D341Med (cell line): Measurements from ENCODE around the gene EEFSEC.
A peak's percentile ranks its signal among the peaks of the same experiment; 100 is the strongest.

Experiments
- DNase-seq: peaks from one replicate; pipeline ENCODE4 v3.0.0; 2012; ENCODE audit warnings: low spot score

EEFSEC gene

GRCh38 chr3:128394033-128394432, 240.8 kb downstream of the EEFSEC start:
- DNase-seq: no peak

GRCh38 chr3:128395046-128395445, 241.8 kb downstream of the EEFSEC start:
- DNase-seq: no peak

- no peak for DNase-seq
Observed at GRCh38 chr3:128395500-128396162, 242.3 kb downstream of the EEFSEC start.

GRCh38 chr3:128397484-128397883, 244.2 kb downstream of the EEFSEC start:
- DNase-seq: no peak

GRCh38 chr3:128398586-128398985, 245.3 kb downstream of the EEFSEC start:
- no peak for DNase-seq

- peak; percentile 70 for DNase-seq
Observed at GRCh38 chr3:128399221-128399915, 246.1 kb downstream of the EEFSEC start.

GRCh38 chr3:128400671-128401070, 247.4 kb downstream of the EEFSEC start:
- no peak for DNase-seq

GRCh38 chr3:128402319-128402718, 249.0 kb downstream of the EEFSEC start:
- no peak for DNase-seq

GRCh38 chr3:128402998-128403397, 249.7 kb downstream of the EEFSEC start:
- DNase-seq: no peak

GRCh38 chr3:128404276-128405068, 251.2 kb downstream of the EEFSEC start:
- DNase-seq: no peak

GRCh38 chr3:128405554-128406277, 252.4 kb downstream of the EEFSEC start:
- no peak for DNase-seq

- no peak for DNase-seq
Observed at GRCh38 chr3:128407247-128407646, 254.0 kb downstream of the EEFSEC start.

GRCh38 chr3:128408012-128408692, 254.9 kb downstream of the EEFSEC start:
- DNase-seq: no peak

- DNase-seq: peak; percentile 62
Observed at GRCh38 chr3:128408693-128409623, 255.7 kb downstream of the EEFSEC start.

- DNase-seq: no peak
Observed at GRCh38 chr3:128409624-128410581, 256.6 kb downstream of the EEFSEC start.

GRCh38 chr3:128410669-128411573, 257.6 kb downstream of the EEFSEC start:
- DNase-seq: no peak

- no peak for DNase-seq
Observed at GRCh38 chr3:128411574-128412064, 258.3 kb downstream of the EEFSEC start.
